HG03045 (cell line): Measurements from ENCODE around the gene ZNF276.
"Not testable (repeated sequence)": the region's sequence is repeated elsewhere in the genome, so short reads cannot be mapped to it uniquely, and the experiment has no call there.

Experiments used
- ATAC-seq: cut with Tn5 transposase; IDR thresholded peaks from one replicate; pipeline ENCODE4 v1.9.1; 2021; ENCODE audit warnings: mild to moderate bottlenecking, moderate library complexity; ENCODE audit not compliant: unreplicated experiment

The ZNF276 gene

GRCh38 chr16:89720813-89721545 is at the start of gene ZNF276, which contains the start of gene VPS9D1:
Gene ZNF276 (plus strand): TSS chr16:89721537. CDS start chr16:89721641, 104 bp downstream.
Gene VPS9D1 (minus strand): TSS chr16:89720898. CDS start chr16:89720861, 37 bp downstream.
- ATAC-seq: peak; percentile 59

GRCh38 chr16:89671565-89671964 is 49.8 kb upstream of the ZNF276 start:
- ATAC-seq: not testable (repeated sequence)

GRCh38 chr16:89672177-89672941 is 49.0 kb upstream of the ZNF276 start:
- no peak for ATAC-seq

- no peak for ATAC-seq
Measured at GRCh38 chr16:89678258-89678657, 43.1 kb upstream of the ZNF276 start.

GRCh38 chr16:89685916-89686315 is 35.4 kb upstream of the ZNF276 start:
- no peak for ATAC-seq

GRCh38 chr16:89686520-89687091 is 34.7 kb upstream of the ZNF276 start, which contains the start of gene CDK10:
Gene CDK10 (plus strand): TSS chr16:89686689. CDS start chr16:89686711, 22 bp downstream.
- ATAC-seq: peak; percentile 73

GRCh38 chr16:89687092-89687940 is 34.0 kb upstream of the ZNF276 start:
- ATAC-seq: peak; percentile 34

- no peak for ATAC-seq
Measured at GRCh38 chr16:89688395-89688794, 32.9 kb upstream of the ZNF276 start.

GRCh38 chr16:89689142-89689541 is 32.2 kb upstream of the ZNF276 start:
- ATAC-seq: no peak

GRCh38 chr16:89689621-89690020 is 31.7 kb upstream of the ZNF276 start:
- ATAC-seq: not testable (repeated sequence)

GRCh38 chr16:89690392-89690901 is 30.9 kb upstream of the ZNF276 start:
- no peak for ATAC-seq

- no peak for ATAC-seq
Measured at GRCh38 chr16:89691231-89691985, 29.9 kb upstream of the ZNF276 start.

- no peak for ATAC-seq
Measured at GRCh38 chr16:89691986-89692569, 29.3 kb upstream of the ZNF276 start.

- no peak for ATAC-seq
Measured at GRCh38 chr16:89693289-89693731, 28.0 kb upstream of the ZNF276 start.

GRCh38 chr16:89693931-89694783 is 27.2 kb upstream of the ZNF276 start:
- ATAC-seq: no peak

GRCh38 chr16:89694784-89695085 is 26.6 kb upstream of the ZNF276 start:
- ATAC-seq: not testable (repeated sequence)

- ATAC-seq: no peak
Measured at GRCh38 chr16:89695086-89695874, 26.1 kb upstream of the ZNF276 start.
